Right ventricle myocardium inferior (tissue), 1 donor: ENCODE data around the gene TNFRSF12A. TPM values are rescaled to one million over a fixed set of nuclear protein-coding genes. Genes with fewer than 3 reads are reported as not detected.
A peak's percentile ranks its signal among the peaks of the same experiment; 100 is the strongest.
"Not testable (repeated sequence)": the region's sequence is repeated elsewhere in the genome, so short reads cannot be mapped to it uniquely, and the experiment has no call there.

Experiments
- ATAC-seq: fragments of 200-7000 bp; cut with Tn5 transposase; one replicate; pipeline ENCODE4 v1.9.1; 2020; ENCODE audit warnings: mild to moderate bottlenecking, moderate library complexity
- DNase-seq: peaks from one replicate; pipeline ENCODE4 v3.0.0; 2021; ENCODE audit errors: missing footprints
- intact Hi-C: fragments of 100-400 bp; cut with DNase I; formaldehyde crosslinking; loops from one replicate; pipeline ENCODE4 v1.11.0; 2022
- total RNA-seq: library from RNA; stranded (reverse); fragmentation: NEBNext Ultra II Directional; extraction: Animal tissue kit (Norgen Biotek cat#: 25700); gene quantifications from one replicate; pipeline ENCODE4 v1.2.1, GENCODE V29; 2021
- donor health status: DM: no; HTN: yes; CAD: no; lungs with severe emphysema.

TNFRSF12A gene
- total RNA-seq, 1 donor from 2014 or later: 42.8 TPM

- ATAC-seq: no peak
- intact Hi-C loops: no loop called here
- peak; percentile 37 for DNase-seq
These were observed 16.7 kb downstream of the TNFRSF12A start, which contains the start of gene BICDL2 for GRCh38 chr16:3036726-3037315. BICDL2 (minus strand) TSS chr16:3036944; CDS start chr16:3035496, 1,448 bp downstream.

- DNase-seq (peak; percentile 60), ATAC-seq (no peak)
- intact Hi-C loops: no loop called here
These were observed 18.1 kb downstream of the TNFRSF12A start for GRCh38 chr16:3038256-3038655.

- DNase-seq (no peak), ATAC-seq (no peak)
- intact Hi-C loops: no loop called here
These were observed 18.7 kb downstream of the TNFRSF12A start for GRCh38 chr16:3038896-3039295.

- DNase-seq (no peak), ATAC-seq (no peak)
- intact Hi-C loops: no loop called here
These were observed 22.2 kb downstream of the TNFRSF12A start for GRCh38 chr16:3042376-3042775.

GRCh38 chr16:3044708-3045107, 24.5 kb downstream of the TNFRSF12A start:
- DNase-seq (no peak), ATAC-seq (no peak)
- intact Hi-C loops: no loop called here

GRCh38 chr16:3045758-3046640, 25.8 kb downstream of the TNFRSF12A start, which contains the start of gene MMP25:
MMP25 (plus strand) TSS chr16:3046561; CDS start chr16:3046918, 357 bp downstream.
- peak; percentile 59 for ATAC-seq
- intact Hi-C loops: no loop called here
- peak; percentile 87 for DNase-seq

GRCh38 chr16:3046641-3047386, 26.6 kb downstream of the TNFRSF12A start:
- DNase-seq (peak; percentile 67), ATAC-seq (peak; percentile 4)
- intact Hi-C loops: no loop called here

GRCh38 chr16:3047387-3047720, 27.2 kb downstream of the TNFRSF12A start:
- DNase-seq: peak; percentile 70
- ATAC-seq: no peak
- intact Hi-C loops: no loop called here

GRCh38 chr16:3049921-3050481, 29.8 kb downstream of the TNFRSF12A start:
- DNase-seq: peak; percentile 60
- ATAC-seq: no peak
- intact Hi-C loops: no loop called here

- ATAC-seq: no peak
- no peak for DNase-seq
- intact Hi-C loops: no loop called here
These were observed 30.3 kb downstream of the TNFRSF12A start for GRCh38 chr16:3050487-3050886.

- ATAC-seq: no peak
- DNase-seq: peak; percentile 22
- intact Hi-C loops: no loop called here
These were observed 30.8 kb downstream of the TNFRSF12A start for GRCh38 chr16:3051009-3051408.

GRCh38 chr16:3051494-3051893, 31.3 kb downstream of the TNFRSF12A start:
- no peak for ATAC-seq
- intact Hi-C loops: no loop called here
- peak; percentile 63 for DNase-seq

- ATAC-seq, intact Hi-C loops: not testable (repeated sequence)
- DNase-seq: peak; percentile 20
These were observed 32.6 kb downstream of the TNFRSF12A start for GRCh38 chr16:3052571-3053329.

GRCh38 chr16:3053330-3053710, 33.2 kb downstream of the TNFRSF12A start:
- DNase-seq: peak; percentile 62
- intact Hi-C loops, ATAC-seq: not testable (repeated sequence)

- DNase-seq: peak; percentile 60
These were observed 35.0 kb downstream of the TNFRSF12A start for GRCh38 chr16:3054965-3055733.

GRCh38 chr16:3055734-3056115, 35.6 kb downstream of the TNFRSF12A start:
- ATAC-seq: not testable (repeated sequence)
- intact Hi-C loops: loop anchor here (5.0 kb wide), 2 partner anchors 52 to 112 kb away; no protein-coding TSS in a partner anchor
- DNase-seq: peak; percentile 45

More at GRCh38 chr16:3054965-3055733, 35.0 kb downstream of the TNFRSF12A start:
- intact Hi-C loops: loop anchor here (5.0 kb wide), 2 partner anchors 52 to 112 kb away; no protein-coding TSS in a partner anchor
- no peak for ATAC-seq
